Middle frontal gyrus (tissue), 1 donor: ENCODE results near the gene ZMYND10.
"Not testable (repeated sequence)": the region's sequence is repeated elsewhere in the genome, so short reads cannot be mapped to it uniquely, and the experiment has no call there.

Experiments used
- DNase-seq: peaks from one replicate; pipeline ENCODE4 v3.0.0-alpha.2; 2015; ENCODE audit warnings: low spot score; ENCODE audit errors: extremely low spot score

Gene ZMYND10

DNA sequence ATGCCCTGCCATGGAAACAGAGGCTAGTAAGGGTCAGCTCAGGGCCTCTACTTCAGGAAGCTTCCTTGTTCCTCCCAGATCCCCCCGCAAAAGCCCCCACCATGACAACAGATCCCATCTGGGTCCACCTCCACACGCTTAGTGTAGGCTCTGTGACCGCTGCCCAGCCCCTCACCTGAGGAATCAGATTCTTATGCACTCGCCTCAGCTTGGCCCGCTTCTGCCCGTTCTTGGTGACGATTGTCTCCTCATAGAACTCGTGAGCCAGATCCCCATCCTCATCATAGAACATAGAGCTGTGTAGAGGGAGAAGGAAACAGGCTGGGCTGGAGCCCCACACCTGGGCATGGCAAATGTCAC is 19.4 kb downstream of the ZMYND10 start:
- DNase-seq, result no peak

DNA sequence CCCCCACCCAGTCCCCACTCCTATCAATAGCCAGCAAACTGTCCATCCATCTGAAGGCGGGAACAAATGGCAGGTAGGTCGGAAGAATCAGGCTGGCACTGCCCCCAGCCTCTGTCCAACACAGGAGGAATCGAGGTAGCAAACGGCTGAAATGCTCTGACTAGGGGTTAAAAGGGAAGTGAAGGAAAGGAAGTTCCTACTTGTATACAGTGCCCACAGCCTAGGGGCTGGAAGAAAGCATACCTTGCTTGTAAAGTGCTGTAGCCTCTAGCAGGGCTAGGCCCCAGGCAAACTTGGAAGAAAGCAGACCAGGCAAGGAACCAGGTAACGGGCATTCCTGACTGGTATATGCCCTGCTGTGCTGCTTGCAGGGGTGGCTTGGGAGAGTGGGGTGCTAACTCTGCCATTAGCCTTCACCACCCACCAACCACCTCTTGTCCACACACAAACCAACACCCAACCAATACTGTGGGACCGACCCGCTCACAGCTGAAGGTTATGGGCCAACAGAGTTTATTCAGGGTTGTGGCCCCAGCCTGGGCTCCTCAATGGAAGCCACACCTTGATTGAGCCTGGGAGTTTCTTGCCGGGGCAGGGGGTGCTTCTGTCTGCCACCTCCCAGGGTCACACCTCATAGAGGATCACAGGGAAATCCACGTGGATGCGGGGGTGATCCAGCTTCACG is 19.9 kb downstream of the ZMYND10 start:
- no peak for DNase-seq

DNA sequence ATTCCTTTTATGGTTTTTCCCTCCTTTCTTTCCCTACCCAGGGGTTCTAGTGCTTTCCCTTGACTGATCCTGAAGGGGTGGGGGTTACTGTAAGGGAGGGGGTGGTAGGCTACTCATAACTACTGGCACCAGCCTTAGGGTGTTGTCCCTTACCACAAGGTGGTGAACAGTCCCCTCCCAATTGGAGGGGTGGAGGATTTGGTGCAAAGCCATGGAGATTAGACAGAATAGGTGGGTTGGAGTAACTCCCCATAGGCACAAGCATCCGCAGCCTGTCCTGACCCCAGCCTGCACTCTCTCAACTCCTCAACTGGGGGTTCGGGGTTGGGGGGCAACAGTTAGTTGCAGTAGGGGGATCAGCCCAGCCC is 20.4 kb downstream of the ZMYND10 start:
- DNase-seq, result no peak

DNA sequence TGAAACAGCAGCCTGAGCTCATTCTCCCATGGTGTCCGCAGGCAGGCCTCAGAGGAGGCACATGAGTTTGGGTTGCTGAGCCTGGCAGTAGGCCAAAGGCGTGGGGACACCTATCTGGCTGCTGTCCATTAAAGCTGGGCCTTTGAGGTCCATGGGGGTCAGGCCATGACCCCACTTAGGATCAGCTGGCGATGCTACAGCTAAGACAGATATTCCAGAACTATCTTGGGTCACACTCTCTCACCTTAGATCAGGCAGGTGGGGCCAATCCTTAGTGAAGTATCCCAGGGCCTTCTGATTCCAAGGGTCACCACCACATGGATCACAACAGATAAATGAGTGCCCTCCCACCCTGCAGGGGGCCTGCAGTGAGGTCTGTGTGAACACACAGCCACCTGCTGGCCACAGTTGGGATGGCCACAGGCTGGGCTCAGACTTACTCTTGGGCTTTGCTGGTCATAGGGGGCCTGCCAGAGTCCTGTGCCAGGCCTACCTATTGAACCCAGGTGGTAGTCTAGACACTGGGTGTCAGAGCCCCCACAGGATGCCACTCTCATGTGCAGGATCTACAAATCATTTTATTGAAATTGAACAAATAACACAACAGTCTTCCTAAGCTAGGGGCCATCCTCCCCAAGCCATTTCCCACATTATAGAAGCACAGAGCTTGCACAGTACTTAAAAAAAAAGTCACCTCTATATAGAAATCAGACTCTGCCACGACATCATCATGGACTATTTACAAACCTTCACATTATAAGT is 21.0 kb downstream of the ZMYND10 start:
- DNase-seq, result no peak

- no peak for DNase-seq
Observed at GRCh38 chr3:50323614-50324199, 21.8 kb downstream of the ZMYND10 start.

GRCh38 chr3:50323092-50323600 is 22.4 kb downstream of the ZMYND10 start:
- DNase-seq, result no peak

DNA sequence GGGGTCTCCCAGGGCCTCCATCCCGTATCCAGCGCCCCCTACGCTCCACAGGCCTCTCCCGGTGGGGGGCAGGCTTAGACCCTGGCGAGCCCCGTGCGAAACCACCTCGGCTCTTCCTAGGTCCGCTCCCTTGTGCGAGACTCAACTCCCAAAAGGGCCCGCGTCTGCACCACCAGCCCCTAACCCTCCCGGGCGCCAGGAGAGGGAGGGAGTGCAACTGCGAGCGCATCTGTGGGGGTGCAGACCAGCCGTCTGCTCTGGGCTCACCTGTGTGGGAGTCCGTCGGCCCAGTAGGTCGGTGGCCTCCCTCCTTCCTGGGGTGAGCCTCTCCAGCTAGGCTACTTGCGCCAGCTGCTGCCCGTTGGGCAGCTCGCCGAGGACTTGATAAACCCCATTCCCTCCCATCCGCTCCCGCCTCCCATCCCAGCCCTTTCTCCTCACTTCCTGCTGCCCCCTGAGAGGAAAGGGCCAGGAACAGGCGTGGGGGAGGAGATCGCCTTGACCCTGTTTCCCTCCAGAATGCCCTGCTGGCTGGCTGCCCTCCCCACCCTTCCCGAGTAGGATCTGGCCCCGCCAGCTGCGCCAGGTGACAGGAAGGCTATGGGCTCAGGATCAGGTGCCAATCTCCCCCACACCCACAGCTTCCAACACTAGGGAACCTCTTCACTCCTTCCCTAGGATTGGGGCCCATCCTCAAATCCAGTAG is 23.0 kb downstream of the ZMYND10 start, which contains the start of gene HYAL2:
Gene HYAL2 (minus strand): TSS at position 360 of the 706 bp plus-strand sequence. CDS start 2,256 bp downstream, outside the sequence.
- DNase-seq, result no peak

DNA sequence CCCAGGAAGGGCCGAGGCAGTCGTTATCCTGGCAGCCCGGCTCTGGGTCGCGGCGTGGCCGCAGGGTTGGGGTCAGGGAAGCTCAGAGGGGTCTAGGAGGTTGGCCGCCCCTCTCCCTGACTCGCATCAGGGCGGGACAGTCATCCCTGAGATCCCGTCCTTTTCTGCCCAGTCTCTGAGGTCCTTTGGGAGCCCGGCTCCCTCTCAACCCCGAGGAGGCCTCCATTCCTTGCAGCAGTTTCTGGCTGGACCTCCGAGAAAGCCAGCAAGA is 23.5 kb downstream of the ZMYND10 start:
- no peak for DNase-seq

GRCh38 chr3:50321336-50322114 is 24.0 kb downstream of the ZMYND10 start:
- peak; percentile 81 for DNase-seq

GRCh38 chr3:50320853-50321335 is 24.6 kb downstream of the ZMYND10 start:
- DNase-seq, result peak; percentile 56

DNA sequence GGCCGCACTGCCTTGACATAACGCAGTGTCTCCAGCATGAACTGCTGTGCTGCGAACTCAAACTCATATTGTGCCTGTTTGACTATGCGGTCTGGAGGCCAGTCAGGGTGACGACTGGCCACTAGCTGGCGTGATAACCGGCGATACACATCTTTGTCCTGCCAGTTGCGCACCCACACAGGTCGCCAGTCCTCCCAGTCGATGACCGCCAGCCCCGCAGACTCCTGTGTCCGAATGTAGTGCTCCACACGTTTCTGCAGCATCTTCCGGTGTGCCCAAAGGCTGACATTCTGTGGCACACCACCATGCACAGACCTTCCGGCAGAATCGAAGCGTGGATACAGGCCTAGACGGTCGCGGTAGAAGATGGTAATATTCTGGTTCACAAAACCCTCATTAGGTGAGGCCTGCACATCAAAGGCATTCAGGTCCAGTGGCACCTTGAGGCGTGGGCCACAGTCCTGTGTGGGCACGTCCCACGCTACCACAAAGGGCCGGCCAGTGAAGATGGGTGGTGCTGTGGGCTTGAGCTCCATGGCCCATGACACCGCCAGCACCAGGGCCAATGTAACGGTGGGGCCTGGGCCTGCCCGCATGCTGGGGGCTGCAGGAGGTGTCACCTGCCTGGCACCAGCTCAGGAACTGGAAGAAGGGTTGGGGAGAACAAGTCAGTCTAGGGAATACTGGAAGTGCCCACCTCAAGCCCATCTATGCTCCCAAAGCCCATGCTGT is 25.5 kb downstream of the ZMYND10 start:
- no peak for DNase-seq

DNA sequence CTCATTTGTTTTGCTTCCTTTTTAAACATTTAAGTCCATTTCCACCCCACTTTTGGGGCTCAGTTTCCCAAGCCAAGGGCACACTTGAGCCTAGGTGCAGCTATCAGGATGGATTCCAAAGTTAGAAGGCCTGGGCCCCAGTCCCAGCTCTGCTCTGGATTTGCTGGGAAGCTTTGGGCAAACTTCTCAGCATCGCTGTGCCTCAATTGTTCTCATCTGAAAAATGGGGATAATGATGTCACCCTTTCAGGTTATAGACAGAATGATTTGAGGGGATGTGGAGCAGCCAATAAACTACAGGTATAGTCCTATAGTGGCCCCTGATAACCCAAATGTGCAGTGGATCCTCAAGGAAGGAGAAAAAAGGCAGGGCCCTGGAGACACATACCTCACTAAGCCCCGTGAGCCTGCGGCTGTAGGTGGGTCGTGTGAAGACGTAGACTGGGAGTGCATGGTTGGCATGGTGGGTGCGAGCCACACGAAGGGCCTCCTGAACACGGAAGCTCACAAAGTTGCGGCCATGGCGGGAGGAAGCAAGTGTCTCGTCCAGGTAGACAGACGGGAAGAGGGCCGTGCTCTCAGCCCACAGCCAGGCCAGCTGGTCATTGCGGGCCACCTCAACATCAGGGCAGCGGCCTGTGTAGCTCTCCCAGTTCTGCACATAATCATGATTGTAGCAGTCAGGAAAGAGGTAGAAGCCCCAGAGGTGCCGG is 26.2 kb downstream of the ZMYND10 start:
- DNase-seq, result no peak

- no peak for DNase-seq
Observed at GRCh38 chr3:50318615-50319014, 26.9 kb downstream of the ZMYND10 start.

- DNase-seq, result no peak
Observed at GRCh38 chr3:50318163-50318562, 27.4 kb downstream of the ZMYND10 start.

- no peak for DNase-seq
Observed at GRCh38 chr3:50317300-50317699, 28.2 kb downstream of the ZMYND10 start.

- DNase-seq, result no peak
Observed at GRCh38 chr3:50316657-50317242, 28.8 kb downstream of the ZMYND10 start.

- no peak for DNase-seq
Observed at GRCh38 chr3:50314816-50315215, 30.7 kb downstream of the ZMYND10 start.

- DNase-seq, result no peak
Observed at GRCh38 chr3:50314342-50314741, 31.2 kb downstream of the ZMYND10 start.

GRCh38 chr3:50312041-50312440 is 33.5 kb downstream of the ZMYND10 start:
- DNase-seq, result not testable (repeated sequence)
